PFSK-1 (cell line): ENCODE data around the gene ANO3.

Source experiments
- FOXP2 ChIP-seq: optimal IDR thresholded peaks from 2 replicates; pipeline ENCODE3; 2011; ENCODE audit warnings: borderline replicate concordance, control low read depth, inconsistent platforms; ENCODE audit not compliant: insufficient read depth; ENCODE audit errors: extremely low read length, extremely low read depth
- POLR2AphosphoS5 ChIP-seq: IDR thresholded peaks from 2 replicates; pipeline ENCODE4 v1.6.1; 2012; ENCODE audit warnings: low read depth, mild to moderate bottlenecking, control low read depth, low read length, moderate library complexity
- SIN3A ChIP-seq: IDR thresholded peaks from 2 replicates; pipeline ENCODE4 v1.6.1; 2012; ENCODE audit warnings: mild to moderate bottlenecking, low read length, moderate library complexity, borderline replicate concordance; ENCODE audit not compliant: insufficient read depth
- TAF1 ChIP-seq: IDR thresholded peaks from 2 replicates; pipeline ENCODE4 v1.6.1; 2012; ENCODE audit warnings: low read length, control low read depth, borderline replicate concordance; ENCODE audit not compliant: insufficient read depth
- TF ChIP-seq, protein P1 (sequence below), 2 experiments: IDR thresholded peaks; 2 replicates each; pipeline versions ENCODE4 v1.6.1 to v1.8.0; 2011 to 2012; ENCODE audit warnings: low read depth in 2 of 2, low read length in 2 of 2, control low read depth in 1 of 2, inconsistent platforms in 1 of 2, mild to moderate bottlenecking in 1 of 2, moderate library complexity in 1 of 2; ENCODE audit not compliant: insufficient read depth in 1 of 2

The ANO3 gene

GRCh38 chr11:26557666-26558065 lies 225.7 kb downstream of the ANO3 start:
- TF ChIP-seq, protein P1, sequence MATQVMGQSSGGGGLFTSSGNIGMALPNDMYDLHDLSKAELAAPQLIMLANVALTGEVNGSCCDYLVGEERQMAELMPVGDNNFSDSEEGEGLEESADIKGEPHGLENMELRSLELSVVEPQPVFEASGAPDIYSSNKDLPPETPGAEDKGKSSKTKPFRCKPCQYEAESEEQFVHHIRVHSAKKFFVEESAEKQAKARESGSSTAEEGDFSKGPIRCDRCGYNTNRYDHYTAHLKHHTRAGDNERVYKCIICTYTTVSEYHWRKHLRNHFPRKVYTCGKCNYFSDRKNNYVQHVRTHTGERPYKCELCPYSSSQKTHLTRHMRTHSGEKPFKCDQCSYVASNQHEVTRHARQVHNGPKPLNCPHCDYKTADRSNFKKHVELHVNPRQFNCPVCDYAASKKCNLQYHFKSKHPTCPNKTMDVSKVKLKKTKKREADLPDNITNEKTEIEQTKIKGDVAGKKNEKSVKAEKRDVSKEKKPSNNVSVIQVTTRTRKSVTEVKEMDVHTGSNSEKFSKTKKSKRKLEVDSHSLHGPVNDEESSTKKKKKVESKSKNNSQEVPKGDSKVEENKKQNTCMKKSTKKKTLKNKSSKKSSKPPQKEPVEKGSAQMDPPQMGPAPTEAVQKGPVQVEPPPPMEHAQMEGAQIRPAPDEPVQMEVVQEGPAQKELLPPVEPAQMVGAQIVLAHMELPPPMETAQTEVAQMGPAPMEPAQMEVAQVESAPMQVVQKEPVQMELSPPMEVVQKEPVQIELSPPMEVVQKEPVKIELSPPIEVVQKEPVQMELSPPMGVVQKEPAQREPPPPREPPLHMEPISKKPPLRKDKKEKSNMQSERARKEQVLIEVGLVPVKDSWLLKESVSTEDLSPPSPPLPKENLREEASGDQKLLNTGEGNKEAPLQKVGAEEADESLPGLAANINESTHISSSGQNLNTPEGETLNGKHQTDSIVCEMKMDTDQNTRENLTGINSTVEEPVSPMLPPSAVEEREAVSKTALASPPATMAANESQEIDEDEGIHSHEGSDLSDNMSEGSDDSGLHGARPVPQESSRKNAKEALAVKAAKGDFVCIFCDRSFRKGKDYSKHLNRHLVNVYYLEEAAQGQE (IDR thresholded peaks at IDR 0.05; ENCODE audit: insufficient read depth in 1 of 2, low read depth in 2 of 2, low read length in 2 of 2), result no peak
- no peak for TF ChIP-seq FOXP2
- no peak for TF ChIP-seq SIN3A
- TF ChIP-seq POLR2AphosphoS5, result no peak
- no peak for TF ChIP-seq TAF1

DNA sequence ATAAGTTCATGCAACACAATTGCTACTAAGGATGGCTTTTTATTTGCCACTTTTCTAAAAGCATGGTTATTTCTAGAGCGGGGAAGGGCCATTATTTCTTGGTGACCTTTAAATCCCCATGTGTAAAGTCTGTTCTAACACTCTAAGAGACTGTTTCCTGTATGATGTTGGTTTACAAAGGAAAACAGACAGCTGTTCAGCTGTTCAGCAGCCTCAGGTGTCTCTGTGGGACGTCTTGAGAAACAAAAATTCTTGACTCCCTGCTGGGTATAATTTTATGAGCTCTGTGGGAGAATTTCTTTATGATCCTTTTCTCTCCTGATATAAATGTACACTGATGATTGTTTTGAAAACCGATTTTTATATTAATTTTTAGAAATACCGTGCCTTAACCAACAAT lies 226.3 kb downstream of the ANO3 start:
- no peak for TF ChIP-seq FOXP2

GRCh38 chr11:26569646-26570045 lies 237.7 kb downstream of the ANO3 start:
- TF ChIP-seq POLR2AphosphoS5 (no peak), TAF1 (no peak), FOXP2 (no peak), SIN3A (no peak)
- TF ChIP-seq, protein P1 (IDR thresholded peaks at IDR 0.05; ENCODE audit: insufficient read depth in 1 of 2, low read depth in 2 of 2, low read length in 2 of 2), result no peak

DNA sequence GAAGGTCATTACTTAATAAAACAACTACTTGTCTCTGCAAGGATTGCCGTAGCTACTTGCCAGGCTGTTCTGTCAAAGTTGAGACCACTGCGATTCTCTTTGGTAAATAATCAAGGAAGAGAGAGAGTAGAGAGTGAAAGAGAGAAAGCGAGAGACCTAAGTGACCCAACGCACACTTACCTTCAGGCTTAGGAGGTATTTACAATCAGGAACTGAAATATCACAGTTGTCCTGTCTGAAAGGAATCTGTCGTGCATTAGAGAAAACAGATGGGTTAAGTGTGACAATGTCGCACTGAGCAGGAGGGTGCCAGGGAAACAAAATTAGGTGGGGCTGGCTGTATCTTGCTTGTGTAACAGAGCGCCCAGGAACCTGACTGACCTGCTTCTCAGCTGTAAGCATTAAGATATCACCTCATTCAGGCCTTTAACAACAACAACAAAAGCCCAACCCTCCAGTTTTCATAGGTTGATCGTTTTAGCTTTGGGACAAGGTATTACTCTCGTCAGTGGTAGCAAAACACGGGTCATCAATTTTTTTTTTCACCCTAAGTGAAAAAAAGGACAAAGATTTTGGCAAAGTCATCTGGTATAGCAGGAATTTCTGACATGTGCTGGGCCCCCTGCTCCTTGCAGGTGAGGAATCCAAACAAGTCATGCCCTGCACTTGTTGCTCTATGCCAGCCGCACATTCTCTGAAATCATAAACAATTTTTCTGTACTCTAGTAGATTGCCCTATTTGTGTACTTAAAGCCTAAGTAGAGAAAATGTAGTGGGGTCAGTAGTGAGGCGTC lies 240.1 kb downstream of the ANO3 start, which contains the start of gene MUC15:
Gene MUC15, minus strand, starts transcription at position 403 of the 794 bp plus-strand sequence. CDS start 5,169 bp downstream, outside the sequence.
- TF ChIP-seq, protein P1 (IDR thresholded peaks at IDR 0.05; ENCODE audit: insufficient read depth in 1 of 2, low read depth in 2 of 2, low read length in 2 of 2), result no peak
- TF ChIP-seq POLR2AphosphoS5 (no peak), SIN3A (no peak), FOXP2 (no peak), TAF1 (no peak)

- TF ChIP-seq FOXP2 (no peak), POLR2AphosphoS5 (no peak), TAF1 (no peak)
Observed at GRCh38 chr11:26572770-26573402, 241.0 kb downstream of the ANO3 start.

DNA sequence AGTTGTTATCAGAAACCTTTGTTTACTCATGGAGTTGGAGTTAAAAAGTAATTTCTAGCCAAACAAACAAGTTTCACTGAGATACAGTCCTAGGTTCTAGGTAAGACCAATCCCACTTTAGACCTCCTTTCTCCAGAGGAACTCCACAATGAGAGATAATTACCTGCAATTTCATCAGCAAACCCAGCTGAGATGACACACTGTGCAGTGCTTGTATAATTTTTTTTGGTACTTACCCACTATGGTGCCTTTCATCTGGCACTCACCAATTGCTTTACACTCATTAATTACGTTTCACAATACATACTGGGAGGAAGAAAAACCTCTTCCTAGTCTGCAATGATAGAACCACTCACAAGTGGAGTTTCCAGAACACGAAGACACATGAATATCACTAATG lies 242.0 kb downstream of the ANO3 start:
- TF ChIP-seq FOXP2 (no peak), POLR2AphosphoS5 (no peak), TAF1 (no peak), SIN3A (no peak)
- TF ChIP-seq, protein P1 (IDR thresholded peaks at IDR 0.05; ENCODE audit: insufficient read depth in 1 of 2, low read depth in 2 of 2, low read length in 2 of 2), result no peak
